ENCODE data around the gene ANKS4B. TPM values are rescaled to one million over a fixed set of nuclear protein-coding genes. Genes with fewer than 3 reads are reported as not detected.

Gene ANKS4B
- total and polyA plus RNA-seq, 2 of the 8 experiments (the other 6 are each of a cell fraction or from before 2014, with no cell fraction given): 0.06 to 0.15 TPM

GRCh38 chr16:21300309-21301167, 67.0 kb downstream of the ANKS4B start:
- peaks cover 8 to 38% (median 25%) of the 10 kb centered on the region in 4 experiments for H3K27me3 ChIP-seq (replicated peaks in 1 of 4; ENCODE audit: control insufficient read depth in 3 of 4, extremely low read depth in 1 of 4, insufficient read depth in 3 of 4, low read length in 3 of 4)
- no peak overlapping the region; the same call in 1 of the 2 replicates for H2BK12ac ChIP-seq (ENCODE audit: low read depth, low read length)
- no peak overlapping the region for H3K56ac ChIP-seq (replicated peaks; ENCODE audit: insufficient read length, low read depth, low read length)
- H3K79me1 ChIP-seq (ENCODE audit: low read depth, low read length): no peaks in the 10 kb centered on the region
- H3K4me2 ChIP-seq (ENCODE audit: insufficient read depth in 1 of 2, low read depth in 2 of 2, low read length in 2 of 2): peak overlapping the region; percentile 76 to 96
- no peak overlapping the region for H3K18ac ChIP-seq (ENCODE audit: extremely low read depth, low read length)
- FAIRE-seq (peak; percentile 96), DNase-seq (ENCODE audit: low read depth in 1 of 2, low spot score in 2 of 2) (peak; percentile 82 to 83)
- H3K27ac ChIP-seq (ENCODE audit: low read depth, low read length): no peak overlapping the region
- peaks cover 10% of the 10 kb centered on the region; the same call in 1 of the 2 replicates for H3K23me2 ChIP-seq (ENCODE audit: low read depth, low read length)
- no peak overlapping the region for H2BK20ac ChIP-seq (ENCODE audit: low read length)
- H2AFZ ChIP-seq (ENCODE audit: low read length): peak overlapping the region; percentile 36; the same call in 1 of the 2 replicates
- peaks cover 0 to 7% of the 10 kb centered on the region in 2 experiments for H4K20me1 ChIP-seq (replicated peaks in 1 of 2; ENCODE audit: control insufficient read depth in 1 of 2, insufficient read depth in 2 of 2, low read length in 2 of 2)
- peaks cover 0 to 3% (median 2%) of the 10 kb centered on the region in 4 experiments; a peak in 4 of 7 replicates for H3K4me1 ChIP-seq (replicated peaks in 1 of 4; ENCODE audit: control insufficient read depth in 3 of 4, insufficient read depth in 4 of 4, low read length in 3 of 4)
- H3K4ac ChIP-seq (replicated peaks; ENCODE audit: insufficient read length, low read depth, low read length): no peak overlapping the region
- H3K9ac ChIP-seq (replicated peaks in 1 of 4; ENCODE audit: extremely low read depth in 1 of 4, low read depth in 3 of 4, low read length in 3 of 4): no peak overlapping the region
- WGBS, 2 experiments (ENCODE audit: extremely low coverage in 1 of 2, insufficient coverage in 1 of 2, insufficient read length in 1 of 2, insufficient replicate concordance in 2 of 2, low coverage in 1 of 2, low lambda C conversion rate in 2 of 2, missing lambda C conversion rate in 1 of 2): 4% methylated on average over 36 of the region's 36 CpGs; no CpG with 5 or more reads in 1 of the 2 experiments
- peak overlapping the region; percentile 34 to 74 (median 68) for H3K4me3 ChIP-seq (ENCODE audit: extremely low read depth in 1 of 4, insufficient read depth in 2 of 4, low read depth in 3 of 4, low read length in 4 of 4)
- no peak overlapping the region for H4K91ac ChIP-seq (replicated peaks; ENCODE audit: insufficient read length, low read length)
- CTCF ChIA-PET (ENCODE audit: partially characterized antibody): interaction anchor here (0.5 to 3.8 kb wide), 25 partner anchors 9 to 475 kb away, joined by 3 to 65 read pairs (median 4); partner anchors contain the start of genes CRYM and LDAF1
- H4K8ac ChIP-seq (ENCODE audit: extremely low read depth, insufficient read depth, low read length): peak overlapping the region; percentile 42
- no peak overlapping the region for H2BK120ac ChIP-seq (replicated peaks; ENCODE audit: low read depth, low read length)
- no peak overlapping the region for H3K23ac ChIP-seq (ENCODE audit: insufficient read length)
- H4K5ac ChIP-seq (ENCODE audit: insufficient read length, low read depth, low read length): no peak overlapping the region
- no peak overlapping the region for H2BK15ac ChIP-seq (ENCODE audit: low read length)
- POLR2A ChIA-PET (ENCODE audit: partially characterized antibody): interaction anchor here (0.7 to 1.9 kb wide), 6 partner anchors 13 to 148 kb away, joined by 3 to 9 read pairs (median 6); partner anchors contain the start of gene LDAF1
- no peaks in the 10 kb centered on the region for H3K79me2 ChIP-seq (ENCODE audit: control insufficient read depth in 1 of 2, insufficient read depth in 2 of 2, low read length in 2 of 2)
- no peak overlapping the region for H2BK5ac ChIP-seq (ENCODE audit: low read depth, low read length)
- no peak overlapping the region for H2AK5ac ChIP-seq (ENCODE audit: low read depth, low read length)
- no peaks in the 10 kb centered on the region for H3K36me3 ChIP-seq (ENCODE audit: control insufficient read depth in 2 of 4, insufficient read depth in 4 of 4, low read length in 3 of 4)
- no peaks in the 10 kb centered on the region for H3K9me3 ChIP-seq (ENCODE audit: insufficient read depth in 2 of 2, low read depth in 1 of 2, low read length in 1 of 2)
- H3K14ac ChIP-seq (ENCODE audit: insufficient read length): no peak overlapping the region
- TF ChIP-seq RNF2 (IDR thresholded peaks at IDR 0.05; ENCODE audit: borderline replicate concordance, low read depth, low read length, missing control alignments, poor library complexity, severe bottlenecking) (peak; percentile 6), YY1 (IDR thresholded peaks at IDR 0.05; ENCODE audit: low read depth, low read length) (peak; percentile 68; the same call in 1 of the 2 replicates), EGR1 (IDR thresholded peaks at IDR 0.05; ENCODE audit: borderline replicate concordance, low read depth, low read length) (peak; percentile 31; the same call in 1 of the 2 replicates), CHD2 (IDR thresholded peaks at IDR 0.05; ENCODE audit: low read length) (0 out of 2 replicates have a peak, but pooled peaks have one; percentile 52), PHF8 (conservative IDR thresholded peaks at IDR 0.05; ENCODE audit: low read depth, low read length) (no peak), JUN (IDR thresholded peaks at IDR 0.05; ENCODE audit: low read depth, low read length) (no peak), NANOG (IDR thresholded peaks at IDR 0.05; ENCODE audit: insufficient read depth, low read depth, low read length, poor library complexity, severe bottlenecking) (no peak), CBX5 (IDR thresholded peaks at IDR 0.05; ENCODE audit: low read depth, low read length) (no peak), KDM5A (IDR thresholded peaks at IDR 0.05; ENCODE audit: low read length) (peak; percentile 35; the same call in 1 of the 2 replicates), ASH2L (IDR thresholded peaks at IDR 0.05; ENCODE audit: low read length) (peak; percentile 10), POLR2A (IDR thresholded peaks at IDR 0.05; ENCODE audit: control extremely low read depth in 1 of 2, low read depth in 2 of 2, low read length in 2 of 2) (no peak)

Data from H1 (cell line).